SK-N-SH (cell line): ENCODE results near the gene CARD18. TPM values are rescaled to one million over a fixed set of nuclear protein-coding genes. Genes with fewer than 3 reads are reported as not detected.

Source experiments
- CTCF ChIA-PET: fragments of 300-600, 350-600 bp; formaldehyde crosslinking; extraction: SDS; loops from one replicate; lab custom pipeline; 2021; lab: Yijun Ruan, JAX
- POLR2A ChIA-PET: fragments of 350-600 bp; sonication (Branson Sonifier 250); formaldehyde crosslinking; extraction: SDS; loops from one replicate; lab custom pipeline; 2020; ENCODE audit warnings: antibody characterized with exemption, inconsistent platforms; lab: Yijun Ruan, JAX
- DNase-seq: peaks from one replicate; pipeline ENCODE4 v3.0.0; 2012
- H2AFZ ChIP-seq: fragments of 200-600 bp; sonication (generic); 2 replicates; pipeline ENCODE4 v1.8.1; 2016; ENCODE audit warnings: antibody characterized with exemption, mild to moderate bottlenecking, low read depth
- H3F3A ChIP-seq: fragments of 200-600 bp; sonication (generic); replicated peaks from 2 replicates; pipeline ENCODE3; 2016; ENCODE audit warnings: antibody characterized with exemption, mild to moderate bottlenecking; ENCODE audit not compliant: insufficient read depth
- H3K27ac ChIP-seq, 2 experiments: fragments of 200-500 bp in 1 of 2; fragments of 200-600 bp in 1 of 2; sonication (Bioruptor generic) in 1 of 2; sonication (generic), shearing (Covaris generic) in 1 of 2; 2 replicates each; pipeline versions ENCODE4 v1.5.1 to v1.6.1; 2014 to 2016; ENCODE audit warnings: low read depth in 2 of 2, inconsistent platforms in 1 of 2, low read length in 1 of 2, mild to moderate bottlenecking in 1 of 2, mixed read lengths in 1 of 2
- H3K27me3 ChIP-seq: fragments of 200-600 bp; sonication (generic), shearing (Covaris generic); 2 replicates; pipeline ENCODE4 v1.6.1; 2016; ENCODE audit warnings: mixed run types; ENCODE audit not compliant: insufficient read depth
- H3K36me3 ChIP-seq, 2 experiments: fragments of 200-500 bp in 1 of 2; fragments of 200-600 bp in 1 of 2; sonication (Bioruptor generic) in 1 of 2; sonication (generic) in 1 of 2; replicated peaks in 1 of 2; 2 replicates each; pipeline versions ENCODE3 to v1.5.1; 2014 to 2016; ENCODE audit warnings: low read length in 1 of 2, mild to moderate bottlenecking in 1 of 2; ENCODE audit not compliant: insufficient read depth in 2 of 2, control insufficient read depth in 1 of 2
- H3K4me1 ChIP-seq, 2 experiments: fragments of 200-500 bp in 1 of 2; fragments of 200-600 bp in 1 of 2; sonication (Bioruptor generic) in 1 of 2; sonication (generic), shearing (Covaris generic) in 1 of 2; 2 replicates each; pipeline versions ENCODE4 v1.5.1 to v1.6.1; 2014 to 2016; ENCODE audit warnings: low read depth in 1 of 2, low read length in 1 of 2, mixed run types in 1 of 2; ENCODE audit not compliant: insufficient read depth in 2 of 2, control insufficient read depth in 1 of 2
- H3K4me2 ChIP-seq: fragments of 200-600 bp; sonication (generic), shearing (Covaris generic); 2 replicates; pipeline ENCODE4 v1.6.1; 2017; ENCODE audit warnings: mixed run types
- H3K4me3 ChIP-seq, 2 experiments: fragments of 200-500 bp in 1 of 2; fragments of 200-600 bp in 1 of 2; sonication (Bioruptor generic) in 1 of 2; sonication (generic), shearing (Covaris generic) in 1 of 2; 2 replicates each; pipeline versions ENCODE4 v1.5.1 to v1.8.1; 2014 to 2016; ENCODE audit warnings: low read depth in 2 of 2, inconsistent platforms in 1 of 2, low read length in 1 of 2, mild to moderate bottlenecking in 1 of 2, mixed read lengths in 1 of 2, moderate library complexity in 1 of 2
- H3K79me2 ChIP-seq: fragments of 200-600 bp; sonication (generic); 2 replicates; pipeline ENCODE4 v1.8.1; 2017; ENCODE audit warnings: mild to moderate bottlenecking; ENCODE audit not compliant: insufficient read depth
- H3K9ac ChIP-seq: fragments of 200-600 bp; sonication (generic); 2 replicates; pipeline ENCODE4 v1.6.1; 2017; ENCODE audit warnings: mixed run types
- H3K9me2 ChIP-seq: fragments of 200-600 bp; sonication (generic); 2 replicates; pipeline ENCODE4 v1.6.1; 2017; ENCODE audit warnings: mixed run types
- H3K9me3 ChIP-seq: fragments of 200-600 bp; sonication (generic); 2 replicates; pipeline ENCODE4 v1.6.1; 2017; ENCODE audit warnings: mixed run types, mild to moderate bottlenecking, moderate library complexity
- H4K20me1 ChIP-seq: fragments of 200-600 bp; sonication (generic); 2 replicates; pipeline ENCODE4 v1.6.1; 2017; ENCODE audit warnings: mild to moderate bottlenecking, mixed run types; ENCODE audit not compliant: insufficient read depth
- ELF1 ChIP-seq: IDR thresholded peaks from 2 replicates; pipeline ENCODE4 v1.4.0; 2012
- EP300 ChIP-seq, 2 experiments: IDR thresholded peaks; 2 replicates each; pipeline versions ENCODE4 v1.4.0 to v1.6.1; 2012; ENCODE audit warnings: borderline replicate concordance in 1 of 2, low read depth in 1 of 2, low read length in 1 of 2
- EZH2phosphoT487 ChIP-seq: fragments of 200-600 bp; sonication (generic); IDR thresholded peaks from 2 replicates; pipeline ENCODE4 v1.6.1; 2017; ENCODE audit warnings: low read depth, mixed run types, mild to moderate bottlenecking, antibody characterized with exemption, moderate library complexity, borderline replicate concordance
- FOSL2 ChIP-seq: IDR thresholded peaks from 2 replicates; pipeline ENCODE4 v1.4.0; 2012; ENCODE audit warnings: low read depth, mild to moderate bottlenecking, moderate library complexity, borderline replicate concordance
- JUND ChIP-seq: IDR thresholded peaks from 2 replicates; pipeline ENCODE4 v1.4.0; 2012
- MEF2A ChIP-seq: IDR thresholded peaks from 2 replicates; pipeline ENCODE4 v1.4.0; 2012; ENCODE audit warnings: low read depth, borderline replicate concordance
- NFIC ChIP-seq: IDR thresholded peaks from 2 replicates; pipeline ENCODE4 v1.4.0; 2012; ENCODE audit warnings: borderline replicate concordance
- POLR2AphosphoS5 ChIP-seq: IDR thresholded peaks from 2 replicates; pipeline ENCODE4 v1.6.1; 2012; ENCODE audit warnings: low read depth, low read length
- RCOR1 ChIP-seq: fragments of 150-350 bp; IDR thresholded peaks from 2 replicates; pipeline ENCODE4 v1.6.1; 2017; ENCODE audit warnings: antibody characterized with exemption, low read length
- RFX5 ChIP-seq: IDR thresholded peaks from 2 replicates; pipeline ENCODE4 v1.6.1; 2012; ENCODE audit warnings: mild to moderate bottlenecking, improper control_type of control experiment, low read length
- SIN3A ChIP-seq: IDR thresholded peaks from 2 replicates; pipeline ENCODE4 v1.6.1; 2012; ENCODE audit warnings: low read depth, mild to moderate bottlenecking, low read length, moderate library complexity, borderline replicate concordance
- TCF12 ChIP-seq: IDR thresholded peaks from 2 replicates; pipeline ENCODE4 v1.4.0; 2012
- TEAD4 ChIP-seq: IDR thresholded peaks from 2 replicates; pipeline ENCODE4 v1.4.0; 2012; ENCODE audit warnings: mild to moderate bottlenecking, borderline replicate concordance; ENCODE audit not compliant: insufficient read depth
- YY1 ChIP-seq: IDR thresholded peaks from 2 replicates; pipeline ENCODE4 v1.4.0; 2012; ENCODE audit warnings: low read depth, mild to moderate bottlenecking
- WGBS: methylation state at CpG from one replicate; pipeline ENCODE4 v1.1.6; 2017; ENCODE audit warnings: low lambda C conversion rate; 5-methylcytosine and 5-hydroxymethylcytosine counted together
- polyA plus RNA-seq, 3 experiments: library from polyadenylated mRNA; depleted of rRNA; stranded (reverse); fragments of >200 nt; gene quantifications; 2 replicates each; pipeline ENCODE4 v1.2.3, GENCODE V29; 2012
- TF ChIP-seq, protein P1 (sequence below): fragments of 200-600 bp; sonication (generic); IDR thresholded peaks from 2 replicates; pipeline ENCODE4 v1.6.1; 2017; ENCODE audit warnings: antibody characterized with exemption, mild to moderate bottlenecking, moderate library complexity
- TF ChIP-seq, protein P2 (sequence below): IDR thresholded peaks from 2 replicates; pipeline ENCODE4; 2012
- TF ChIP-seq, protein P3 (sequence below): IDR thresholded peaks from 2 replicates; pipeline ENCODE4 v1.4.0; 2012; ENCODE audit warnings: low read depth, borderline replicate concordance
- TF ChIP-seq, protein P4 (sequence below): IDR thresholded peaks from 2 replicates; pipeline ENCODE4 v1.4.0; 2012; ENCODE audit warnings: low read depth, borderline replicate concordance

The CARD18 gene
- polyA plus RNA-seq, 1 of the 3 experiments (the other 2 are of a cell fraction) = not detected

DNA sequence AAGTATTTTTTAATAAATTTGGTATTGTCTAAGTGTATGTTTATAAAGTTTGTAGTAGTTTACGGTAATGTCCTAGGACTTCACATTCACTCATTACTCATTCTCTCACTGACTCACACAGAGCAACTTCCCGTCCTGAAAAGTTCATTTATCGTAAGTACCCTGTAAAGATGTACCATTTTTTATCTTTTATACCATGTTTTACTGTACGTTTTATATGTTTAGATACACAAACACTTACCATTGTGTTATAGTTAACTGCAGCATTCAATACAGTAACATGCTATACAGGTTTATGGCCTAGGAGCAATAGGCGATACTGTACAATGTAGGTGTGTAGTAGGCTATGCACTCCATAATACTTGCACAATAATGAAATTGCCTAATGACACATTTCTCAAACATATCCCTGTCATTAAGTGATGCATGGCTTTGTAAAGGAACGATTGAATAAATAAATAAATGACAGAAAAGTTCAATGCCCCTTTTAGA is 12.5 kb upstream of the CARD18 start:
- no peaks in the 10 kb centered on the region for H3K79me2 ChIP-seq
- TF ChIP-seq POLR2AphosphoS5 (no peak), SIN3A (no peak), RFX5 (no peak), TCF12 (no peak)
- TF ChIP-seq, protein P1, sequence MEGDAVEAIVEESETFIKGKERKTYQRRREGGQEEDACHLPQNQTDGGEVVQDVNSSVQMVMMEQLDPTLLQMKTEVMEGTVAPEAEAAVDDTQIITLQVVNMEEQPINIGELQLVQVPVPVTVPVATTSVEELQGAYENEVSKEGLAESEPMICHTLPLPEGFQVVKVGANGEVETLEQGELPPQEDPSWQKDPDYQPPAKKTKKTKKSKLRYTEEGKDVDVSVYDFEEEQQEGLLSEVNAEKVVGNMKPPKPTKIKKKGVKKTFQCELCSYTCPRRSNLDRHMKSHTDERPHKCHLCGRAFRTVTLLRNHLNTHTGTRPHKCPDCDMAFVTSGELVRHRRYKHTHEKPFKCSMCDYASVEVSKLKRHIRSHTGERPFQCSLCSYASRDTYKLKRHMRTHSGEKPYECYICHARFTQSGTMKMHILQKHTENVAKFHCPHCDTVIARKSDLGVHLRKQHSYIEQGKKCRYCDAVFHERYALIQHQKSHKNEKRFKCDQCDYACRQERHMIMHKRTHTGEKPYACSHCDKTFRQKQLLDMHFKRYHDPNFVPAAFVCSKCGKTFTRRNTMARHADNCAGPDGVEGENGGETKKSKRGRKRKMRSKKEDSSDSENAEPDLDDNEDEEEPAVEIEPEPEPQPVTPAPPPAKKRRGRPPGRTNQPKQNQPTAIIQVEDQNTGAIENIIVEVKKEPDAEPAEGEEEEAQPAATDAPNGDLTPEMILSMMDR = no peak
- TF ChIP-seq, all 33 proteins: peak for 0
- Histone ChIP-seq H3K9ac (no peak overlapping the region), H3K9me2 (no peaks in the 10 kb centered on the region), H3K36me3 (no peaks in the 10 kb centered on the region), H3K4me1 (no peaks in the 10 kb centered on the region; a peak in 1 of 4 replicates), H4K20me1 (no peaks in the 10 kb centered on the region), H3K27me3 (no peaks in the 10 kb centered on the region), H3K27ac (no peak overlapping the region), H2AFZ (no peak overlapping the region), H3K4me3 (no peak overlapping the region), H3K4me2 (no peak overlapping the region), H3F3A (no peaks in the 10 kb centered on the region), H3K9me3 (no peaks in the 10 kb centered on the region)
- 67% methylated on average over 6 of the region's 6 CpGs for WGBS
- CTCF ChIA-PET = no interaction called here
- no peak for DNase-seq
- POLR2A ChIA-PET = no interaction called here

DNA sequence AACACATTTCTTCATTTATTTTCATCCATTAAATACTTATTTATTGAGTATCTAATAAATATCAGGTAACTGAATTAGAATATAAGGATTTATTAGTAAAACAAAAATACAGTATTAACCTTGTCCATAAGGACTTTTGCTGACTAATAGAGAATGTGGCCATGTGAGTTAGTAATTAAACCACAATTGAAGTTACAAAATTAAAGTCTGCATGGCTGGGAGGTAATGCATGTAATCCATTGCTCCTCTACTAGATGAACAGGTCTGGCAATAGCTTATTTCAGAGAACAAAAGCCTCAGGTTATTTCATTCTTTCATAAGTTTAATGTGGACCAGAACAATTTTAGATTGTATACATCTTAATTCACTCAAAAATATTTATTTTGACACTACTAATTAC is 9.9 kb upstream of the CARD18 start:
- H2AFZ ChIP-seq = no peak overlapping the region
- no peaks in the 10 kb centered on the region for H3K27me3 ChIP-seq
- POLR2A ChIA-PET = no interaction called here
- no peak overlapping the region for H3K4me2 ChIP-seq
- H3K9ac ChIP-seq = no peak overlapping the region
- CTCF ChIA-PET = no interaction called here
- no peaks in the 10 kb centered on the region for H3K79me2 ChIP-seq
- H3K4me1 ChIP-seq = peaks cover 0 to 12% of the 10 kb centered on the region in 2 experiments; a peak in 1 of 4 replicates
- H3K4me3 ChIP-seq = no peak overlapping the region
- no peaks in the 10 kb centered on the region for H4K20me1 ChIP-seq
- no peak for DNase-seq
- no peaks in the 10 kb centered on the region for H3K9me3 ChIP-seq
- H3K36me3 ChIP-seq = no peaks in the 10 kb centered on the region
- H3F3A ChIP-seq = no peaks in the 10 kb centered on the region
- H3K27ac ChIP-seq = no peak overlapping the region
- H3K9me2 ChIP-seq = no peaks in the 10 kb centered on the region
- no peak for TF ChIP-seq SIN3A
- no peak for TF ChIP-seq ELF1
- no peak for TF ChIP-seq EZH2phosphoT487
- TF ChIP-seq YY1 = no peak
- no peak for TF ChIP-seq TEAD4
- no peak for TF ChIP-seq RCOR1
- no peak for TF ChIP-seq MEF2A
- no peak for TF ChIP-seq FOSL2
- TF ChIP-seq POLR2AphosphoS5 = no peak
- TF ChIP-seq JUND = no peak
- TF ChIP-seq, protein P2, sequence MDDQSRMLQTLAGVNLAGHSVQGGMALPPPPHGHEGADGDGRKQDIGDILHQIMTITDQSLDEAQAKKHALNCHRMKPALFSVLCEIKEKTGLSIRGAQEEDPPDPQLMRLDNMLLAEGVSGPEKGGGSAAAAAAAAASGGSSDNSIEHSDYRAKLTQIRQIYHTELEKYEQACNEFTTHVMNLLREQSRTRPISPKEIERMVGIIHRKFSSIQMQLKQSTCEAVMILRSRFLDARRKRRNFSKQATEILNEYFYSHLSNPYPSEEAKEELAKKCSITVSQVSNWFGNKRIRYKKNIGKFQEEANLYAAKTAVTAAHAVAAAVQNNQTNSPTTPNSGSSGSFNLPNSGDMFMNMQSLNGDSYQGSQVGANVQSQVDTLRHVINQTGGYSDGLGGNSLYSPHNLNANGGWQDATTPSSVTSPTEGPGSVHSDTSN = no peak
- TF ChIP-seq, protein P3, sequence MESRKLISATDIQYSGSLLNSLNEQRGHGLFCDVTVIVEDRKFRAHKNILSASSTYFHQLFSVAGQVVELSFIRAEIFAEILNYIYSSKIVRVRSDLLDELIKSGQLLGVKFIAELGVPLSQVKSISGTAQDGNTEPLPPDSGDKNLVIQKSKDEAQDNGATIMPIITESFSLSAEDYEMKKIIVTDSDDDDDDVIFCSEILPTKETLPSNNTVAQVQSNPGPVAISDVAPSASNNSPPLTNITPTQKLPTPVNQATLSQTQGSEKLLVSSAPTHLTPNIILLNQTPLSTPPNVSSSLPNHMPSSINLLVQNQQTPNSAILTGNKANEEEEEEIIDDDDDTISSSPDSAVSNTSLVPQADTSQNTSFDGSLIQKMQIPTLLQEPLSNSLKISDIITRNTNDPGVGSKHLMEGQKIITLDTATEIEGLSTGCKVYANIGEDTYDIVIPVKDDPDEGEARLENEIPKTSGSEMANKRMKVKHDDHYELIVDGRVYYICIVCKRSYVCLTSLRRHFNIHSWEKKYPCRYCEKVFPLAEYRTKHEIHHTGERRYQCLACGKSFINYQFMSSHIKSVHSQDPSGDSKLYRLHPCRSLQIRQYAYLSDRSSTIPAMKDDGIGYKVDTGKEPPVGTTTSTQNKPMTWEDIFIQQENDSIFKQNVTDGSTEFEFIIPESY = no peak
- no peak for TF ChIP-seq NFIC
- TF ChIP-seq, protein P4, sequence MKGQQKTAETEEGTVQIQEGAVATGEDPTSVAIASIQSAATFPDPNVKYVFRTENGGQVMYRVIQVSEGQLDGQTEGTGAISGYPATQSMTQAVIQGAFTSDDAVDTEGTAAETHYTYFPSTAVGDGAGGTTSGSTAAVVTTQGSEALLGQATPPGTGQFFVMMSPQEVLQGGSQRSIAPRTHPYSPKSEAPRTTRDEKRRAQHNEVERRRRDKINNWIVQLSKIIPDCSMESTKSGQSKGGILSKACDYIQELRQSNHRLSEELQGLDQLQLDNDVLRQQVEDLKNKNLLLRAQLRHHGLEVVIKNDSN = no peak
- TF ChIP-seq EP300 (IDR thresholded peaks at IDR 0.05; ENCODE audit: borderline replicate concordance in 1 of 2, low read depth in 1 of 2, low read length in 1 of 2) = no peak
- TF ChIP-seq TCF12 = no peak
- TF ChIP-seq, all 33 proteins: peak for 0
